Measurements from ENCODE around the gene UROD.
"Not testable (repeated sequence)": the region's sequence is repeated elsewhere in the genome, so short reads cannot be mapped to it uniquely, and the experiment has no call there.

The UROD gene

GRCh38 chr1:45043094-45043493, 31.0 kb downstream of the UROD start:
- no peak for DNase-seq

- no peak for DNase-seq
Measured at GRCh38 chr1:45044916-45045315, 32.9 kb downstream of the UROD start.

- DNase-seq = peak; percentile 56
Measured at GRCh38 chr1:45047032-45047431, 35.0 kb downstream of the UROD start.

- no peak for DNase-seq
Measured at GRCh38 chr1:45051005-45051772, 39.1 kb downstream of the UROD start.

- DNase-seq = no peak
Measured at GRCh38 chr1:45057542-45057941, 45.5 kb downstream of the UROD start.

GRCh38 chr1:45059829-45060228, 47.8 kb downstream of the UROD start:
- no peak for DNase-seq

GRCh38 chr1:45062463-45062862, 50.4 kb downstream of the UROD start:
- not testable (repeated sequence) for DNase-seq

- DNase-seq = no peak
Measured at GRCh38 chr1:45065083-45065482, 53.0 kb downstream of the UROD start.

Measured in suppressor macrophage treated with lipopolysaccharide for 4 hours (primary cell).